ENCODE results near the gene MYL6. TPM values are rescaled to one million over a fixed set of nuclear protein-coding genes. Genes with fewer than 3 reads are reported as not detected.

Gene MYL6
- total and polyA plus RNA-seq, 9 of the 15 experiments (the other 6 are each of a cell fraction or from before 2014, with no cell fraction given), result 557 to 1,664 (median 958) TPM

DNA sequence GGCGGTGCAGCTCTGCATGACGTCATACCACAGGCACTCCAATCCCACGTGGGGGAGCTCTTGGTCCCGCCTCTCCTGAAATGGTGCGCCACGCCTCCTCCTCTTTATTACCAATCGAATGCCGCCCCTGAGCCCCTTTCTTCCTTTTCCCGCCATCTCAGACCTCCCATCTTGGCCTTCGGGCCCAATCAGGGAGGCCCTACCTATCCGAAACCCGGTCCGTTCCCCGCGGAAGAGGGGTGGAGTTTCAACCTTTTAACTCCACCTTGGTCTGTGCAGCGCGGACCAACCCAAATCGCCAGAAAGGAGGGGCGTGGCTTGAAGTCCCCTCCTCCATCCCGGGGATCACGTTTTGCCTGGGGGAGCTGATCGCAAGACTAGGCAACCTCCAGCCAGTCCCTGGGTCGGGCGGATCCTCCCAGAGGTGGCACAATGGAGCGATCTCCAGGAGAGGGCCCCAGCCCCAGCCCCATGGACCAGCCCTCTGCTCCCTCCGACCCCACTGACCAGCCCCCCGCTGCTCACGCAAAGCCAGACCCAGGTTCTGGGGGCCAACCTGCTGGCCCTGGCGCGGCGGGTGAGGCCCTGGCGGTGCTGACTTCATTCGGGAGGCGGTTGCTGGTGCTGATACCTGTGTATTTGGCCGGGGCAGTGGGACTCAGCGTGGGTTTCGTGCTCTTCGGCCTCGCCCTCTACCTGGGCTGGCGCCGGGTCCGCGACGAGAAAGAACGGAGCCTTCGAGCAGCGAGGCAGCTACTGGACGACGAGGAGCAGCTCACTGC is 30.1 kb upstream of the MYL6 start, which contains the start of gene ESYT1 (continued):
- no peak for TF ChIP-seq NCOA6 (IDR thresholded peaks at IDR 0.05)
- TF ChIP-seq, protein P1, sequence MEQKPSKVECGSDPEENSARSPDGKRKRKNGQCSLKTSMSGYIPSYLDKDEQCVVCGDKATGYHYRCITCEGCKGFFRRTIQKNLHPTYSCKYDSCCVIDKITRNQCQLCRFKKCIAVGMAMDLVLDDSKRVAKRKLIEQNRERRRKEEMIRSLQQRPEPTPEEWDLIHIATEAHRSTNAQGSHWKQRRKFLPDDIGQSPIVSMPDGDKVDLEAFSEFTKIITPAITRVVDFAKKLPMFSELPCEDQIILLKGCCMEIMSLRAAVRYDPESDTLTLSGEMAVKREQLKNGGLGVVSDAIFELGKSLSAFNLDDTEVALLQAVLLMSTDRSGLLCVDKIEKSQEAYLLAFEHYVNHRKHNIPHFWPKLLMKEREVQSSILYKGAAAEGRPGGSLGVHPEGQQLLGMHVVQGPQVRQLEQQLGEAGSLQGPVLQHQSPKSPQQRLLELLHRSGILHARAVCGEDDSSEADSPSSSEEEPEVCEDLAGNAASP (IDR thresholded peaks at IDR 0.05), result no peak
- no peak for TF ChIP-seq ZBTB33 (CRISPR knock-in tag; IDR thresholded peaks at IDR 0.05)
- TF ChIP-seq, protein P2, sequence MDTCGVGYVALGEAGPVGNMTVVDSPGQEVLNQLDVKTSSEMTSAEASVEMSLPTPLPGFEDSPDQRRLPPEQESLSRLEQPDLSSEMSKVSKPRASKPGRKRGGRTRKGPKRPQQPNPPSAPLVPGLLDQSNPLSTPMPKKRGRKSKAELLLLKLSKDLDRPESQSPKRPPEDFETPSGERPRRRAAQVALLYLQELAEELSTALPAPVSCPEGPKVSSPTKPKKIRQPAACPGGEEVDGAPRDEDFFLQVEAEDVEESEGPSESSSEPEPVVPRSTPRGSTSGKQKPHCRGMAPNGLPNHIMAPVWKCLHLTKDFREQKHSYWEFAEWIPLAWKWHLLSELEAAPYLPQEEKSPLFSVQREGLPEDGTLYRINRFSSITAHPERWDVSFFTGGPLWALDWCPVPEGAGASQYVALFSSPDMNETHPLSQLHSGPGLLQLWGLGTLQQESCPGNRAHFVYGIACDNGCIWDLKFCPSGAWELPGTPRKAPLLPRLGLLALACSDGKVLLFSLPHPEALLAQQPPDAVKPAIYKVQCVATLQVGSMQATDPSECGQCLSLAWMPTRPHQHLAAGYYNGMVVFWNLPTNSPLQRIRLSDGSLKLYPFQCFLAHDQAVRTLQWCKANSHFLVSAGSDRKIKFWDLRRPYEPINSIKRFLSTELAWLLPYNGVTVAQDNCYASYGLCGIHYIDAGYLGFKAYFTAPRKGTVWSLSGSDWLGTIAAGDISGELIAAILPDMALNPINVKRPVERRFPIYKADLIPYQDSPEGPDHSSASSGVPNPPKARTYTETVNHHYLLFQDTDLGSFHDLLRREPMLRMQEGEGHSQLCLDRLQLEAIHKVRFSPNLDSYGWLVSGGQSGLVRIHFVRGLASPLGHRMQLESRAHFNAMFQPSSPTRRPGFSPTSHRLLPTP (IDR thresholded peaks at IDR 0.05; ENCODE audit: borderline replicate concordance, extremely low read depth, insufficient read length), result no peak
- TF ChIP-seq ZNF77 (CRISPR knock-in tag; IDR thresholded peaks at IDR 0.05), result no peak
- TF ChIP-seq TAF1 (IDR thresholded peaks at IDR 0.05; ENCODE audit: control insufficient read depth, extremely low read depth, insufficient read depth, low read length, severe bottlenecking), result peak; percentile 87
- no peak; the same call in 1 of the 2 replicates for TF ChIP-seq NBN (IDR thresholded peaks at IDR 0.05; ENCODE audit: low read depth)
- TF ChIP-seq ZSCAN32 (CRISPR knock-in tag; IDR thresholded peaks at IDR 0.05), result no peak
- no peak for TF ChIP-seq RBM14 (IDR thresholded peaks at IDR 0.05; ENCODE audit: borderline replicate concordance, insufficient read depth, low read depth, low read length)
- no peak for TF ChIP-seq MCM3 (IDR thresholded peaks at IDR 0.05)
- no peak for TF ChIP-seq ESRRB (CRISPR knock-in tag; IDR thresholded peaks at IDR 0.05; ENCODE audit: borderline replicate concordance)
- TF ChIP-seq TARDBP (IDR thresholded peaks at IDR 0.05), result no peak
- TF ChIP-seq SMARCC2 (IDR thresholded peaks at IDR 0.05; ENCODE audit: low read depth), result no peak
- TF ChIP-seq XRCC5 (IDR thresholded peaks at IDR 0.05; ENCODE audit: low read depth, low read length), result no peak; the same call in 1 of the 2 replicates
- no peak for TF ChIP-seq HDAC3 (IDR thresholded peaks at IDR 0.05; ENCODE audit: borderline replicate concordance, partially characterized antibody)
- TF ChIP-seq HOMEZ (CRISPR knock-in tag; IDR thresholded peaks at IDR 0.05), result no peak; the same call in 1 of the 2 replicates
- TF ChIP-seq ZNF12 (CRISPR knock-in tag; IDR thresholded peaks at IDR 0.05), result no peak
- no peak for TF ChIP-seq ZNF24 (IDR thresholded peaks at IDR 0.05)

All from K562 (cell line).